T-helper 2 cell treated with Interferon-gamma antibody and Interleukin-4, amounts not matched to agents 100 ng/mL and 5 ng/mL, for 36 hours (primary cell): Measurements from ENCODE around the gene SLC16A5. TPM values are rescaled to one million over a fixed set of nuclear protein-coding genes. Genes with fewer than 3 reads are reported as not detected.

ENCODE experiments used
- intact Hi-C: fragments of 100-400 bp; cut with micrococcal nuclease; formaldehyde crosslinking; loops from one replicate; pipeline ENCODE4 v1.15.1; 2023
- total RNA-seq: library from RNA; stranded (reverse); gene quantifications from 2 replicates; pipeline ENCODE4 v1.2.3, GENCODE V29; 2022

Gene SLC16A5
- total RNA-seq, 1 donor from 2014 or later: 8.7 TPM

DNA sequence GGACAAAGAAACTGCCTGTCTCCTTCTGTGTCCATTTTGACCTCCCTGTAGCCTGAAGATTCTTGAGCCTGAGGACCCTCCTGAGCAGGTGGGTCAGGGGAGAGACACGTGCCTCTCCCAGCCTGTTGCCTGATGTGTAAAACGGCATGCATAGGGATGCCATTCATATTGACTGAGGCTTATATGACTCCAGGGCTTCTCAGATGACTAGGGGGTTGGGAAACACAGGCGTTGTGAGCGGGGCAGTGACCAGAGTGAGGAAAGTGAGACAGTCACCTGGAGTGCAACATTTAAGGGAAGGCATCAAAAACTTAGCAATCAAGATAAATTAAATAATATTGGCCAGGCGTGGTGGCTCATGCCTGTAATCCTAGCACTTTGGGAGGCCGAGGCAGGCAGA is 5.1 kb upstream of the SLC16A5 start:
- intact Hi-C loops: no loop called here

- intact Hi-C loops: no loop called here
Observed at GRCh38 chr17:75084039-75084660, 3.6 kb upstream of the SLC16A5 start.

- intact Hi-C loops: no loop called here
Observed at GRCh38 chr17:75086496-75087181, 1.1 kb upstream of the SLC16A5 start.

GRCh38 chr17:75087182-75087557 is 584 bp upstream of the SLC16A5 start:
- intact Hi-C loops: no loop called here

DNA sequence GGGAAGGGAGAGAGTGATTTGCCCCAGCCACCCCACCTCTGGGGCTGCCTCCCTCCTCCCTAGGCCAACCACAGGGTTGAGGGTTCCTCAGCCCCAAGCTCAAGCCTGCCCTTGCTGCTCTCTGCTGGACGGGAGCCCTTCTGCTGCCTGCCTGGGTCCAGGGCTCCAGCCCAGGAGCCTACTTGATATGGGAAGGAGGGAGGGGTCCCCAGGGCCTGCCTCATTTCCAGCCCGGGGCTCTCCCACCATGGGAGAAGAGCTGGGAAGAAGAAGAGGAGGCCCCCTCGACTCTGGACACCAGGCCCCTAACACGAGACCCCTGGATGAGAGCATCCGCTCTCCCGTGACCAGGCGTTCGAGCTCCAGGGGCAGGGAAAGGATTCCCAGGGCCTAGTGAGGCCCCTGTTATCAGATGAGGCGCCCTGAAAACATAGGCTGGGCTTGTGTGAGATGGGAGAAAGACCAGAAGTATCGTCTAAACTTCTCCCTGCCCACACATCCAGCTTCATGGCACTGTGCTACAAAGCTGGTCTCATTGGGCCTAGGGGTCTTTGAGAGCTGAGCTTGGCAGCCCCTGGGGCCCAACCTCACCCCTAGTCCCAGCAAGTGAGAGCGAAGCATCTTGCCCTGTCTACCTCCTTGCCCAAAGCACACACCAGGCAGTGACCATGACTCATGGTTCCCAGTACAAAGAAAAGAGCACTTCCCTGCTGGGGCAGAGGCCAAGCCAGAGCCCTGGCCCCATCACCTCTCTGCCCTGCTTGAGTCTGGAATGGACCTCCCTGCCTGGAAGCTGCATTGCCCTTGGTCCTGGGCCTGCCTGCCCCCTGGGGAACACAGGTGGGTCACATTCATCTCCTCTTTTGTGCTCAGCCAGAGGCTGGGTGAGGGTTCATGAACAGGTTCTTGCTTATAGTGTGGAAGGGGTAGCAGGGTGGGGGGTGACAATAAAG is 987 bp downstream of the SLC16A5 start:
- intact Hi-C loops: no loop called here

GRCh38 chr17:75090871-75091854 is 3.4 kb downstream of the SLC16A5 start:
- intact Hi-C loops: no loop called here

DNA sequence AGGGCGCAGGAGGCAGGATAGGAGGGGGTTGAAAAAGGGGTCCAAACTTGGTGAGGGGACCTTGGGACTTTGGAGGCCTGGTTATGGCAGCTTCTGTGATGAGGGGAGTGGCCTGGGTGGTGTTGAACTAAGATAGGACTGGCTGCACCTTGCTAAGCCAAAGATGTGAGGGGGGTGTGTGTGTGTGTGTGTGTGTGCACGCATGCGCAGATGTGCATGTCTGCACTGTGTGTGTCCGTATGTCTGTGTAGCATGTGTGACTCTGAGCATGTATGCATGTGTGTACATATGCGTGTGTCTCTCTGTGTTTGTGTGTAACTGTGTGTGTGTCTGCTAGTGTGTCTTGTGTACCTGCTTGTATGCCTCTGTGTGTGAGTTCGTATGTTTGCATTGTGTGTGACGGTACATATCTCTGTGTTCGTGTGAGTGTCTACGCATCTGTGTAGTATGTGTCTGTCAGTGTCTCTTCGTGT is 4.1 kb downstream of the SLC16A5 start:
- intact Hi-C loops: no loop called here

GRCh38 chr17:75093548-75094158 is 5.9 kb downstream of the SLC16A5 start:
- intact Hi-C loops: no loop called here

- intact Hi-C loops: no loop called here
Observed at GRCh38 chr17:75094871-75095399, 7.2 kb downstream of the SLC16A5 start.

DNA sequence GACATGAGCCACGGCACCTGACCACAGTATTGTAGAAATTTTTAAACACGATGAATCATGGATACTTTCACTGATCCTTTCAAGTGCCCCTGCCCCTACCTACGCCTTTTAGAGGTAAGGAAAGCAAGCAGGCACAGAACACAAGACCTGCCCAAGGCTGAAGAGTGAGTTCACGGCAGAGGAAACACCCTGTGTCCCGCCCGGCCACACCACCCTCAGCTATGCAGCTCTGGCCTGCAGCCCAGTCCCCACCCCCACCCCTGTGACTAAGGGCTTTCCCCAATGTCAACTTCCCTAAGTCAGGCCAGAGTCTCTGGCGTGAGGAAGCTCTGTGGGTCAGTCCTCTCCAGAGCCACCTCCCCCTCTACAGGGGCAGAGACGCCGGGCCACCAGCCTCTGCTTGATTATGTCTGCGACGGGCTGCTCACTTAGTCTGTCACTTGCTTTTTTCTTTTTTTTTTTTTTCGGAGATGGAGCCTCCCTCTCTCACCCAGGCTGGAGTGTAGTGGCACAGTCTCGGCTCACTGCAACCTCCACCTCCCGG is 8.4 kb downstream of the SLC16A5 start:
- intact Hi-C loops: no loop called here

DNA sequence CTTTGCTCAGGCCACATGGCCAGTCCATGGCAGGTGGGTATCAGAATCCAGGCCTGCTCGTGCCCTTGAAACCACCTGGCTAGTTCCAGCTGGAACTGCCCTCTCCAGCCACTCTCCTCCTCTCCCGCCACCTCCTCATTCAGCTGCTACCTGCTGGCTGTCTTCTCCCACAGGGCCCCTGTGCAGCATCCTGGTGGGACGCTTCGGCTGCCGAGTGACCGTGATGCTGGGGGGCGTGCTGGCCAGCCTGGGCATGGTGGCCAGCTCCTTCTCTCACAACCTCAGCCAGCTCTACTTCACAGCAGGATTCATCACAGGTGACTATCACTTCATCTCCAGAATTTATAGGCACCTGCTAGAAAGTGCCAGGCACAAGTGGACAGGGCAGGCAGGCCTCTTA is 10.1 kb downstream of the SLC16A5 start:
- intact Hi-C loops: no loop called here

DNA sequence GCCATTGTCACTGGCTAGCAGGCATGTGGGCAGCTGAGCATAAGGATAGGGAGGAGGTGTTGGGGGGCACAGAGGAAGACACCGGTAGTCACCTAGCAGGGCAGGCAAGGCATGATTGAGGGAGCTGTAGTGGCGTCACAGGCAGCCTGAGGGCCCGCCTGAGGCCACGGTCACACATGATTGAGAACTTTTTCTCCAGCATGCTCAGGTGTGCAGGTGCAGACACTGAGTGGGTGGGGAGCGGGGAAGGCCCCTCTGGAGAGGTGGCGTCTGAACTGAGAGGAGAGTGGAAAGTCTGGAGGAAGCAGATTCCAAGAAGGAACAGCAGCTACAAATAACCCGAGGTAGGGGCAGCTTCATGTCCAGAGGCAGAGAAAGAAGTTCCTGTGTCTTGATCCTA is 11.1 kb downstream of the SLC16A5 start:
- intact Hi-C loops: no loop called here

DNA sequence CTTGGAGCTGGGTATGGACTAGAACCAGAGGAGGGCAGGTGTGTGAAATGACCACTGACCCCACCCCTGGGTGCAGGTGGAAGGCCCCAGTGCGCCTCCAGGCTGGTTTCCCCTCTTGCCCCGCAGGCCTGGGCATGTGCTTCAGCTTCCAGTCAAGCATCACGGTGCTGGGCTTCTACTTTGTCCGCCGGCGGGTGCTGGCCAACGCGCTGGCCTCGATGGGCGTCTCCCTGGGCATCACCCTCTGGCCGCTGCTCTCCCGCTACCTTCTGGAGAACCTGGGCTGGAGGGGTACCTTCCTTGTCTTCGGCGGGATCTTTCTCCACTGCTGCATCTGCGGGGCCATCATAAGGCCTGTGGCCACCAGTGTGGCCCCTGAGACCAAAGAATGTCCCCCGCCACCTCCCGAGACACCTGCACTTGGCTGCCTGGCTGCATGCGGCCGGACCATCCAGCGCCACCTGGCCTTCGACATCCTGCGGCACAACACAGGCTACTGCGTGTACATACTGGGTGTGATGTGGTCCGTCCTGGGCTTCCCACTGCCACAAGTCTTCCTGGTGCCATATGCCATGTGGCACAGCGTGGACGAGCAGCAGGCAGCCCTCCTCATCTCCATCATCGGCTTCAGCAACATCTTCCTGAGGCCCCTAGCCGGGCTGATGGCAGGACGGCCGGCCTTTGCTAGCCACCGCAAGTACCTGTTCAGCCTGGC is 12.3 kb downstream of the SLC16A5 start:
- intact Hi-C loops: no loop called here

DNA sequence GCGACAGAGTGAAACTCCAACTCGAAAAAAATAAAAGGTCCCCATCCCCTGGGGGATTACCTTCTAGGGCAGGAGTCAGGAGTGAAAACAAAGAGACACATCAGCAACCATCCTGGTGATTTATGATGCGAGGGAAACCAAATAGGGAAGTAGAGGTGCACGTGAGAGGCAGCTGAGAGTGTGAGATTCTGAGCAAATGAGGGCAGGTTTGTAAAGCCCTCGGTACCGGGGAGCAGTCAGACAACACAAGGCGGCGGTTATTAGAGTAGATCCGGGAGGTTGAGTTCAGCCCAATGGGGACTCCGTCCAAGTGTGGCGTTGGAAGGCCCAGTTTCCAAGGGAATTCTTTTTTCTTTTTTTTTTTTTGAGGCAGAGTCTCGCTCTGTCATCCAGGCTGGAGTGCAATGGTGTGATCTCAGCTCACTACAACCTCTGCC is 14.6 kb downstream of the SLC16A5 start:
- intact Hi-C loops: no loop called here

- intact Hi-C loops: no loop called here
Observed at GRCh38 chr17:75103601-75104554, 16.1 kb downstream of the SLC16A5 start.

- intact Hi-C loops: no loop called here
Observed at GRCh38 chr17:75105126-75106080, 17.6 kb downstream of the SLC16A5 start.

- intact Hi-C loops: loop anchor here (2.0 kb wide), 1 partner anchor 61 kb away; the partner anchor contains the start of genes ATP5PD and KCTD2
Observed at GRCh38 chr17:75108193-75108592, 20.4 kb downstream of the SLC16A5 start.
